SK-N-MC (cell line): ENCODE results near the gene SLC9A9.

ENCODE experiments used
- EZH2 ChIP-seq: fragments of 200-600 bp; sonication (generic); IDR thresholded peaks from one replicate; pipeline ENCODE4 v1.6.1; 2017; ENCODE audit warnings: antibody characterized with exemption
- POLR2AphosphoS5 ChIP-seq: IDR thresholded peaks from 2 replicates; pipeline ENCODE4 v1.6.1; 2012; ENCODE audit warnings: mild to moderate bottlenecking, low read depth, low read length, borderline replicate concordance

DNA sequence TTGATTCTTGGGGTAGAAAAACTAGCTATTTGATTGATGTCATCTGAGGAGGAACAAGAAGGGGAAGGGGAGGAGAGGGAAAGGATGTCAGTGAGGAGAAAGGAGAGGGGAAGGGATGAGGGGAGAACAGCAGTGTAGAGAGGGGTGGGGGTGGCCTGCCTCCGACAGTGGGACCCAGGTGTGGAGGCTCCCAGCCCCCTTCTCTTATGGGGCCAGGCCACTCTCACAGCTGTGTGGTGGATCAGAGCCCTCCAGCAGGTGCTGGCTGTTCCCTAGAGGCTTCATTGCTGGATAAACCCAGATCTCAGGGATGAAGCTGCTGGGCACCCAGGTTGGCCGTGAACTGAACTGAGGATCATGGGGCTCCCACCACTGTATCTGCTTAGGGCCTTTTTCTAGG, 464.2 kb downstream of the SLC9A9 start:
- TF ChIP-seq EZH2 (no peak), POLR2AphosphoS5 (no peak)
